ENCODE results near the gene S100A1.
A peak's percentile ranks its signal among the peaks of the same experiment; 100 is the strongest.

DNA sequence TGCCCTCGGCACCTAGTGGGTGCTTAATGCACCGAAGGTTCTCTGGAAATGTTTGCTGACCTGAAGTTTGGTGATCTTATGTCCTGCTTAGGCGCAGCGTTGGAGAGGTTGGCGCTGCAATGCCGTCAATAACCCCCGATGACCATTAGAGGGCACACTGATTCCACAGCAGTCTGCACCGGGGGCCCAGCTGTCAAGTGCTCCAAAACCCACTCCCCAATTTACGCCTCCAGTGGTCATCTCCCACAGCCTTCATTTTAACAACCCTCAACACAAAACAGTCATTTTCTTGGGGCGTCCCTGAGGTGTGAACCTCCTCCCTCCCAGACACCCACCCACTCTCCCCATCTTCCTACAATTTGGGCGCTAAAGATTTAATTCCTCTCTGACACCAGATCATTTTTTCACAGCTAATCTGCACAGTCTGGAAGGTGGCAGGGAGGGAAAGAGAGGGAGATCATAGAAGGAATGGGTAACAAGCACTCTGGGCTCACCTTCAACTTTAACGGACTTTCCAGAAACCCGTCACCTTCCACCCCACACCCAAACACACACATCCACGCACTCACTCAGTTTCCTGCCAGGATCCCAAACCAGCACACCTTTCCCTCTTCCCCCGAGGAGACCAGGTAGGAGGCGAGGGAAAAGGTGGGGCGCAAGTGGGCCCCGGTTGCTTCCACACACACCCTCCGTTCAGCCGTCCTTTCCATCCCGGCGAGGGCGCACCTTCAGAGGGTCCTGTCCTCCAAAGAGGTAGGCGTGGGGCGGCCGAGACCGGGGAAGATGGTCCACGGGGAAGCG is 49.7 kb downstream of the S100A1 start:
- TF ChIP-seq POLR2A (IDR thresholded peaks at IDR 0.05): no peak
- TF ChIP-seq, protein P1, sequence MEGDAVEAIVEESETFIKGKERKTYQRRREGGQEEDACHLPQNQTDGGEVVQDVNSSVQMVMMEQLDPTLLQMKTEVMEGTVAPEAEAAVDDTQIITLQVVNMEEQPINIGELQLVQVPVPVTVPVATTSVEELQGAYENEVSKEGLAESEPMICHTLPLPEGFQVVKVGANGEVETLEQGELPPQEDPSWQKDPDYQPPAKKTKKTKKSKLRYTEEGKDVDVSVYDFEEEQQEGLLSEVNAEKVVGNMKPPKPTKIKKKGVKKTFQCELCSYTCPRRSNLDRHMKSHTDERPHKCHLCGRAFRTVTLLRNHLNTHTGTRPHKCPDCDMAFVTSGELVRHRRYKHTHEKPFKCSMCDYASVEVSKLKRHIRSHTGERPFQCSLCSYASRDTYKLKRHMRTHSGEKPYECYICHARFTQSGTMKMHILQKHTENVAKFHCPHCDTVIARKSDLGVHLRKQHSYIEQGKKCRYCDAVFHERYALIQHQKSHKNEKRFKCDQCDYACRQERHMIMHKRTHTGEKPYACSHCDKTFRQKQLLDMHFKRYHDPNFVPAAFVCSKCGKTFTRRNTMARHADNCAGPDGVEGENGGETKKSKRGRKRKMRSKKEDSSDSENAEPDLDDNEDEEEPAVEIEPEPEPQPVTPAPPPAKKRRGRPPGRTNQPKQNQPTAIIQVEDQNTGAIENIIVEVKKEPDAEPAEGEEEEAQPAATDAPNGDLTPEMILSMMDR (IDR thresholded peaks at IDR 0.05): peak; percentile 73 to 86 (median 84)
